Right renal pelvis (tissue), 4 donors: ENCODE measurements around the gene IQCE. TPM values are rescaled to one million over a fixed set of nuclear protein-coding genes. Genes with fewer than 3 reads are reported as not detected.
A peak's percentile ranks its signal among the peaks of the same experiment; 100 is the strongest.

Experiments used
- DNase-seq, 4 donors: peaks; one replicate each; pipeline ENCODE4 v3.0.0-alpha.2; 2013; ENCODE audit warnings: low read depth in 4 of 4, low spot score in 3 of 4, missing footprints in 1 of 4
- polyA plus RNA-seq, 4 donors: library from polyadenylated mRNA; unstranded; fragments of 120-200 nt; gene quantifications; one replicate each; pipeline ENCODE4 v1.2.1, GENCODE V29; 2013; ENCODE audit not compliant: insufficient read length in 4 of 4

Gene IQCE
- polyA plus RNA-seq, 4 donors, result 19.0 to 23.4 (median 22.4) TPM

DNA sequence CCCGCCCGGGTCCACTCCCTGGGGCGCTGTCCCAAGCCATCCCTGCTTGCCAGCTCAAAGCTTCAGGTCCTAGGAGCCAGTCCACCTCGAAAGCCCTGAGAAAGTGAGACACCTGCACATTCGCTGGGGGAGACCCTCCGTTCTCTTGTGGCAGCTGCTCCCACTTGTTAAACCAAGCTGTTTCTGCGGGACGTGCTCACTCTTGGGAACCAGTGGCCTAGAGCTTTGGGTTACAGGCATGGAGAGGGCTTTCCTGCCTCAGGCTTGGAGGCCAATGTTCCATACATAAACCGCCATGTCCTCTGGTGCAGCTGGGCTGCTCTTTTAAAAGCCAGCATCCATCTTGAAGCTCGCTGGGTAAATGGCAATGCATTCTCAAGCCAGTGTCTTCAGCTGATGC is 53.1 kb downstream of the IQCE start:
- DNase-seq, result no peak

DNA sequence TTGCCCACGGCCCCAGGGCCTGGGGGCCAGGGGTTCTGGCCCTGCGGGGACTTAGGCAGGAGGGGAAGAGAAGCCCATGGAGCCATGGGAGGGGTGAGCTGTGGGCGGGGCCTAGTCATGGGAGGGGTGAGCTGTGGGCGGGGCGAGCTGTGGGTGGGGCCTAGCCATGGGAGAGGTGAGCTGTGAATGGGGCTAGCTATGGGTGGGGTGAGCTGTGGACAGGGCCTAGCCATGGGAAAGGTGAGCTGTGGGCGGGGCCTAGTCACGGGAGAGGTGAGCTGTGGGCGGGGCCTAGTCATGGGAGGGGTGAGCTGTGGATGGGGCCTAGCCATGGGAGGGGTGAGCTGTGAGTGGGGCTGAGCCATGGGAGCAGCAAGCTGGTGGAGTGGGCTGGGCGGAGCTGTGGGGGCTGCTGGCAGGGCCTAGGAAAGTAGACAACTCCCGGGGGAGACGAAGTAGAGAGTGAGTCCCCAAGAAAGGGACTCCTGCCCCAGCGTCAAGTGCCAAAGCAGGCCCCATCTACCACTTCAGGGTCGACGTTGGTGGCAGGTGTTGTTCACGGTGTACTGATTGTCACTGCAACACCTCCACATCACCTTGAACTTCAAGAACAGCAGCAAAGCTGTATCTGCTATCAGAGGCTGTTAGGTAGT is 53.8 kb downstream of the IQCE start:
- no peak for DNase-seq

GRCh38 chr7:2613098-2613930 is 54.5 kb downstream of the IQCE start:
- no peak for DNase-seq

- DNase-seq, result no peak
These were observed 55.3 kb downstream of the IQCE start for GRCh38 chr7:2613931-2614600.

GRCh38 chr7:2614631-2615330 is 56.0 kb downstream of the IQCE start:
- no peak for DNase-seq

DNA sequence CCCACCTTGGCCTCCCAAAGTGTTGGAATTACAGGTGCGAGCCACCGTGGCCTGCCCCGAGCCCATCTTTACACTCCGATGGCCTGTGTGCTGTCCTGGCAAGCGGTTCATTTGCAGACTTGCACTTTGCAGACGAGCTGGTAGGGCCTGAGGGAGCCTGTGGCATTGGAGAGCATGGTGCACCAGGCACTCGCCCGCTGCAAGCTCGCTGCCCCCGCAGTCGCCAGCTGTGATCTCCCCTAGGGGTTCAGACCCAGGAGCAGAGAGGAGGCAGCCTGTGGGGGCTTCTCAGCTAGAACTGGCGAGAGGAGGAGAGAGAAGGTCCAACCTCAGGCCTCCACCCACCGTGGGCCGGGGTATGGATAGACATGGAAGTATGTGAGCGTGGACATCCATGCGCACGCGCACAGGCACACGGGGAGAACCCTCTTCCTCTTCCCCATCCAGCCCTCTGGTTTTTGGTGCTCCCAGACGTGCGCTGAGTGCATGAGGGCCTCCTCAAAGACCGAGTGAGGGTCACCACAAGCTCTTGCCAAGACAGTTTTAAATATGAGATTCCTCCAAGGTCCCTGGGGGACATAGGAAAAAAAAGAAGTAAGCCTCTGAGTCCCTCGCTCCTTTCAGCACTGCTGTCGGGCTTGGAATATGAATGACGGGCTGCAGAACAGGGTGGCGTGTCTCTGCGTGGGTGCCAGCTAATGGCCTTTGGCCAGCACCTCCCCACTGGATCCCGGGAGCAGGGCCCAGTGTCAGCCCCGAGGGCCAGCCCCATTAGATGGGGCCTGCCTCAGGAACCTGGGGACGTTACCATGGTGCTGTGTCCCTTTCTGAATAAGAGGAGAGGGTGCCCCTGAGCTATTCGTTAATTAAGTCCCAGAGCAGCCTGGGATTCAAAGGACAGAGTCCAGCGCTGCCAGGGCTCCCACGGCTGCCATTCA is 57.9 kb downstream of the IQCE start:
- no peak for DNase-seq

GRCh38 chr7:2617325-2617905 is 58.6 kb downstream of the IQCE start:
- DNase-seq, result no peak

DNA sequence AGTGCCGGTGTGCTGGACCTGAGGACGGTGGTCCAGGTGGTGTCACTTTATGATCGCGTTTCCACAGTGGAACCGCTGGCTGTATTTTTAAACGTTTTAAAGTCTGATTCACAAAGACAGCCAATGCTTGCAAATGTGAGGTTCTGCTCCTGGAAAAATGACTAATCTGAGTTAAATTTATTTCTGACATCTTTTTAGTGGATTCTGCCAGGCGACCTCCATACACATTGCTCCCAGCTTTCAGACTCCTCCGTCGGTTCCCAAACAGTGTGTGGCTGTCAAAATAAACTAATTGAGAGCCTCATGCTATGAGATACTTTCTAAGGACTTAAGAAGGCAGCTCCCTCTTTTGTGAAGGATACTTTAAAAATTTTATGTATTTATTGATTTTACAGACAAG is 60.3 kb downstream of the IQCE start:
- DNase-seq, result no peak

GRCh38 chr7:2621061-2621828 is 62.5 kb downstream of the IQCE start:
- peak in 1 of 4 donors; percentile 59 for DNase-seq

- peak; percentile 92 to 96 (median 95) for DNase-seq
These were observed 63.3 kb downstream of the IQCE start for GRCh38 chr7:2621948-2622640.

- no peak for DNase-seq
These were observed 64.3 kb downstream of the IQCE start for GRCh38 chr7:2622869-2623697.

DNA sequence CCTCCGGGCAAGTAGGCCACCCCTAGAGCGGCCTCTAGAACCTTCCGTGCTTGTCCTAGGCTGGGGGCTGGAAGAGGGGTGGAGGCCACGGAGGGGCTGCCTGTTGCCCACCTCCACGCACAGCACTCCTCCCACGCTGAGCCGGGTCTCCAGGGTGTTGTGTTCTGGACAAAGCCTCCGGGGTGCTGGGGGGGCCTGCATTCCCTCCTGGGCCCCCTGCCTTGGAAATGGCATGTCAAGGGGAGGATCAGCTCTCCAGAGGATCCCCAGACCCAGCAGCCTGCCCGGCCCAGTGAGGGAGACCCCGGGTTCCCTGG is 64.9 kb downstream of the IQCE start:
- DNase-seq, result no peak

GRCh38 chr7:2624293-2624886 is 65.6 kb downstream of the IQCE start:
- DNase-seq, result no peak

GRCh38 chr7:2626498-2627117 is 67.8 kb downstream of the IQCE start:
- DNase-seq, result no peak

GRCh38 chr7:2627258-2628129 is 68.7 kb downstream of the IQCE start:
- DNase-seq, result no peak

DNA sequence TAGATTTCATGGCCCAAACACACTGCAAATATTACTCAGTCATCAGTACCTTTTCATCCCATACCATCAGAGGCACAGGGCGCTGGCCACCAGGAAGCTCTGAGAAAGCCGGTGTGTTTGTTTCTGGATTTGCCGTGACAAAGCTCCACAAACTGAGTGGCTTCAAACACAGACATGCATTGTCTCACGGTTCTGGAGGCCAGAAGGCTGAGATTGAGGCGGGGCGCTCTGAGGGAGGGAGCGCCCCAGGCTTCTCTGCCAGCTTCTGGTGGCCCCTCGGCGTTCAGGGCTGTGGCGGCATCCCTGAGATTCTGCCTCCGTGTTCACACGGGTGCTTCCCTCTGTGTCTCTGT is 69.3 kb downstream of the IQCE start:
- DNase-seq, result no peak
